GM23338 (cell line): ENCODE measurements around the gene YPEL3.
A peak's percentile ranks its signal among the peaks of the same experiment; 100 is the strongest.

Source experiments
- CREB1 ChIP-seq: fragments of 250-450 bp; sonication (Bioruptor Pico); IDR thresholded peaks from 2 replicates; pipeline ENCODE4 v1.5.0; 2020; ENCODE audit warnings: low read depth, mild to moderate bottlenecking, moderate library complexity
- CTCF ChIP-seq, 2 experiments: fragments of 200-600 bp in 1 of 2; sonication (generic) in 1 of 2; conservative IDR thresholded peaks; 2 replicates each; pipeline versions ENCODE4 v1.5.1 to v1.6.1; 2016 to 2017; ENCODE audit warnings: antibody characterized with exemption in 2 of 2, low read depth in 2 of 2, mild to moderate bottlenecking in 2 of 2, moderate library complexity in 1 of 2
- EZH2 ChIP-seq: fragments of 200-600 bp; sonication (generic); IDR thresholded peaks from one replicate; pipeline ENCODE4 v1.8.0; 2017; ENCODE audit warnings: antibody characterized with exemption, mild to moderate bottlenecking, low read depth; ENCODE audit not compliant: unreplicated experiment
- EZH2phosphoT487 ChIP-seq: fragments of 200-600 bp; sonication (generic); IDR thresholded peaks from one replicate; pipeline ENCODE4 v1.8.1; 2018; ENCODE audit warnings: antibody characterized with exemption; ENCODE audit not compliant: unreplicated experiment
- POLR2AphosphoS5 ChIP-seq: IDR thresholded peaks from 2 replicates; pipeline ENCODE4 v1.6.1; 2016; ENCODE audit warnings: antibody characterized with exemption, low read depth
- STAT1 ChIP-seq: IDR thresholded peaks from one replicate; pipeline ENCODE4 v1.6.1; 2016; ENCODE audit warnings: antibody characterized with exemption; ENCODE audit not compliant: unreplicated experiment
- ZNF114 ChIP-seq: fragments of 250-450 bp; sonication (Bioruptor Pico); IDR thresholded peaks from 2 replicates; pipeline ENCODE4 v1.5.0; 2020; ENCODE audit warnings: mild to moderate bottlenecking, moderate library complexity
- TF ChIP-seq, protein P1 (sequence below): IDR thresholded peaks from 2 replicates; pipeline ENCODE4 v1.6.1; 2016; ENCODE audit warnings: antibody characterized with exemption
- TF ChIP-seq, protein P2 (sequence below): IDR thresholded peaks from one replicate; pipeline ENCODE4 v1.6.1; 2018; ENCODE audit warnings: antibody characterized with exemption; ENCODE audit not compliant: unreplicated experiment

GRCh38 chr16:30092373-30093010 is 3.5 kb downstream of the YPEL3 start:
- TF ChIP-seq CTCF (conservative IDR thresholded peaks at IDR 0.05; ENCODE audit: low read depth in 2 of 2), result peak; percentile 86 to 89
- no peak for TF ChIP-seq EZH2phosphoT487
- TF ChIP-seq CREB1 (CRISPR knock-in tag), result peak; percentile 42
- TF ChIP-seq, protein P1, sequence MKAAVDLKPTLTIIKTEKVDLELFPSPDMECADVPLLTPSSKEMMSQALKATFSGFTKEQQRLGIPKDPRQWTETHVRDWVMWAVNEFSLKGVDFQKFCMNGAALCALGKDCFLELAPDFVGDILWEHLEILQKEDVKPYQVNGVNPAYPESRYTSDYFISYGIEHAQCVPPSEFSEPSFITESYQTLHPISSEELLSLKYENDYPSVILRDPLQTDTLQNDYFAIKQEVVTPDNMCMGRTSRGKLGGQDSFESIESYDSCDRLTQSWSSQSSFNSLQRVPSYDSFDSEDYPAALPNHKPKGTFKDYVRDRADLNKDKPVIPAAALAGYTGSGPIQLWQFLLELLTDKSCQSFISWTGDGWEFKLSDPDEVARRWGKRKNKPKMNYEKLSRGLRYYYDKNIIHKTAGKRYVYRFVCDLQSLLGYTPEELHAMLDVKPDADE, result no peak
- TF ChIP-seq STAT1, result no peak
- TF ChIP-seq EZH2, result no peak
- peak; percentile 19 for TF ChIP-seq POLR2AphosphoS5
- TF ChIP-seq, protein P2, sequence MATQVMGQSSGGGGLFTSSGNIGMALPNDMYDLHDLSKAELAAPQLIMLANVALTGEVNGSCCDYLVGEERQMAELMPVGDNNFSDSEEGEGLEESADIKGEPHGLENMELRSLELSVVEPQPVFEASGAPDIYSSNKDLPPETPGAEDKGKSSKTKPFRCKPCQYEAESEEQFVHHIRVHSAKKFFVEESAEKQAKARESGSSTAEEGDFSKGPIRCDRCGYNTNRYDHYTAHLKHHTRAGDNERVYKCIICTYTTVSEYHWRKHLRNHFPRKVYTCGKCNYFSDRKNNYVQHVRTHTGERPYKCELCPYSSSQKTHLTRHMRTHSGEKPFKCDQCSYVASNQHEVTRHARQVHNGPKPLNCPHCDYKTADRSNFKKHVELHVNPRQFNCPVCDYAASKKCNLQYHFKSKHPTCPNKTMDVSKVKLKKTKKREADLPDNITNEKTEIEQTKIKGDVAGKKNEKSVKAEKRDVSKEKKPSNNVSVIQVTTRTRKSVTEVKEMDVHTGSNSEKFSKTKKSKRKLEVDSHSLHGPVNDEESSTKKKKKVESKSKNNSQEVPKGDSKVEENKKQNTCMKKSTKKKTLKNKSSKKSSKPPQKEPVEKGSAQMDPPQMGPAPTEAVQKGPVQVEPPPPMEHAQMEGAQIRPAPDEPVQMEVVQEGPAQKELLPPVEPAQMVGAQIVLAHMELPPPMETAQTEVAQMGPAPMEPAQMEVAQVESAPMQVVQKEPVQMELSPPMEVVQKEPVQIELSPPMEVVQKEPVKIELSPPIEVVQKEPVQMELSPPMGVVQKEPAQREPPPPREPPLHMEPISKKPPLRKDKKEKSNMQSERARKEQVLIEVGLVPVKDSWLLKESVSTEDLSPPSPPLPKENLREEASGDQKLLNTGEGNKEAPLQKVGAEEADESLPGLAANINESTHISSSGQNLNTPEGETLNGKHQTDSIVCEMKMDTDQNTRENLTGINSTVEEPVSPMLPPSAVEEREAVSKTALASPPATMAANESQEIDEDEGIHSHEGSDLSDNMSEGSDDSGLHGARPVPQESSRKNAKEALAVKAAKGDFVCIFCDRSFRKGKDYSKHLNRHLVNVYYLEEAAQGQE, result no peak
- 0 out of 2 replicates have a peak, but pooled peaks have one; percentile 61 for TF ChIP-seq ZNF114
